Measurements from ENCODE around the gene PKD1L1.

DNA sequence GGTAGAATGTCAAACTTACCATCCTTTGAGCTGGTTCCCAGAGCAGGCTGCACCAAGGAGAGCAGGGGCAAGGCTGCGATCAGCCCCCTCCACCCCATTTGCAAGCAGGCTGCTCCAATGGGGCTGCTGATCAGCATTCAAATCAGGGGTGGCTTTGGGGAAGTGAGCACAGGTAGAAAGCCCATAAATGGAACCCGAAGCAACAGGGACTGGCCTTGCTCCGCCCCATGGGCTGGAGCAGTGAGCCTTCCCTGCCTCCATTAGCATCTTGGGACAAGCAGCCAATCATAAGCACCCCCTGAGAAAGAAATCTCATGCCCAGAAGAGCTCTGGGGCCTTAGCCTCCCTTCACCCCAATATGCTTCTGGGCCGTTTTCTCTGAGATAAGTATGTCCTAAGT is 4.0 kb upstream of the PKD1L1 start:
- TF ChIP-seq, protein P1, sequence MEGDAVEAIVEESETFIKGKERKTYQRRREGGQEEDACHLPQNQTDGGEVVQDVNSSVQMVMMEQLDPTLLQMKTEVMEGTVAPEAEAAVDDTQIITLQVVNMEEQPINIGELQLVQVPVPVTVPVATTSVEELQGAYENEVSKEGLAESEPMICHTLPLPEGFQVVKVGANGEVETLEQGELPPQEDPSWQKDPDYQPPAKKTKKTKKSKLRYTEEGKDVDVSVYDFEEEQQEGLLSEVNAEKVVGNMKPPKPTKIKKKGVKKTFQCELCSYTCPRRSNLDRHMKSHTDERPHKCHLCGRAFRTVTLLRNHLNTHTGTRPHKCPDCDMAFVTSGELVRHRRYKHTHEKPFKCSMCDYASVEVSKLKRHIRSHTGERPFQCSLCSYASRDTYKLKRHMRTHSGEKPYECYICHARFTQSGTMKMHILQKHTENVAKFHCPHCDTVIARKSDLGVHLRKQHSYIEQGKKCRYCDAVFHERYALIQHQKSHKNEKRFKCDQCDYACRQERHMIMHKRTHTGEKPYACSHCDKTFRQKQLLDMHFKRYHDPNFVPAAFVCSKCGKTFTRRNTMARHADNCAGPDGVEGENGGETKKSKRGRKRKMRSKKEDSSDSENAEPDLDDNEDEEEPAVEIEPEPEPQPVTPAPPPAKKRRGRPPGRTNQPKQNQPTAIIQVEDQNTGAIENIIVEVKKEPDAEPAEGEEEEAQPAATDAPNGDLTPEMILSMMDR (IDR thresholded peaks at IDR 0.05) = no peak
- TF ChIP-seq POLR2AphosphoS5 (IDR thresholded peaks at IDR 0.05) = no peak

All from prostate gland (tissue), 2 donors.